EL (cell line): ENCODE measurements around the gene PKIG.
A peak's percentile ranks its signal among the peaks of the same experiment; 100 is the strongest.

ENCODE experiments used
- DNase-seq: peaks from one replicate; pipeline ENCODE4 v3.0.0-alpha.2; 2016

Gene PKIG

DNA sequence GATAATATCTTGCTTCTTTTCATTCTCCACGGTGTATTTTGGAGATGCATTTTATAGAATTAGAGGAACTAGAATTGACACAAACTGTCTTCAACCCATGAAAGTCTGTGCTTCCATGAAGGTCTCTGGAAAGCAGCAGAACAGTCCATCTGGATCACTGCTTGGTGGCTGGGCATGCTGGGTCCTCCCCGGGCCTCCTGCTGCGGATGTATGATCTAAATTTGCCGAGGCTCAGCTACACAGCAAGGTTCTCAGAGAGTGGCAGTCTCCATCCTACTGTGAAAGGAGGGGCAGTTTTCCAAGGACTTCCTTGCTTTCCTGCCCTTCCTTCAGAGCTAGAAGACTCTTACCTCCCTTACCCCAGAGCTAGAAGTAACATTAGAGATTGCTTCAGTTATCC, 15.1 kb downstream of the PKIG start:
- DNase-seq = no peak

DNA sequence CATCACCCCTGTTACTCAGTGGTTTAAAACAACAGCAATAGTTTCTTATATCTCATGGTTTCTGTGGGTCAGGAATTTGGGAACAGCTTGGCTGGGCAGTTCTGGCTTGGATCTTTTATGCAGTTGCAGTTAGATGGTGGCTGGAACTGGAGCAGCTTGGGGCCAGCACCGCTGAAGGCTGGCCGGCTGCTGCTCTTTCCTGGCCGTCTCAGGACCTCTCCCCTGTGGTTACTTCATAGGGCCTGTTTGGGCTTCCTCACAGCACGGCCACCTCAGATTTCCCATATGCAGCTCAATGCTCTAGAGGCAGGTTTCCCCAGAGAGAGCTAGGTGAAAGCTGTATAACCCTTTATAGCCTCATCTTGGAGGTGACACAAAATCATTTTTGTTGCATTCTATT, 15.6 kb downstream of the PKIG start:
- DNase-seq = no peak

DNA sequence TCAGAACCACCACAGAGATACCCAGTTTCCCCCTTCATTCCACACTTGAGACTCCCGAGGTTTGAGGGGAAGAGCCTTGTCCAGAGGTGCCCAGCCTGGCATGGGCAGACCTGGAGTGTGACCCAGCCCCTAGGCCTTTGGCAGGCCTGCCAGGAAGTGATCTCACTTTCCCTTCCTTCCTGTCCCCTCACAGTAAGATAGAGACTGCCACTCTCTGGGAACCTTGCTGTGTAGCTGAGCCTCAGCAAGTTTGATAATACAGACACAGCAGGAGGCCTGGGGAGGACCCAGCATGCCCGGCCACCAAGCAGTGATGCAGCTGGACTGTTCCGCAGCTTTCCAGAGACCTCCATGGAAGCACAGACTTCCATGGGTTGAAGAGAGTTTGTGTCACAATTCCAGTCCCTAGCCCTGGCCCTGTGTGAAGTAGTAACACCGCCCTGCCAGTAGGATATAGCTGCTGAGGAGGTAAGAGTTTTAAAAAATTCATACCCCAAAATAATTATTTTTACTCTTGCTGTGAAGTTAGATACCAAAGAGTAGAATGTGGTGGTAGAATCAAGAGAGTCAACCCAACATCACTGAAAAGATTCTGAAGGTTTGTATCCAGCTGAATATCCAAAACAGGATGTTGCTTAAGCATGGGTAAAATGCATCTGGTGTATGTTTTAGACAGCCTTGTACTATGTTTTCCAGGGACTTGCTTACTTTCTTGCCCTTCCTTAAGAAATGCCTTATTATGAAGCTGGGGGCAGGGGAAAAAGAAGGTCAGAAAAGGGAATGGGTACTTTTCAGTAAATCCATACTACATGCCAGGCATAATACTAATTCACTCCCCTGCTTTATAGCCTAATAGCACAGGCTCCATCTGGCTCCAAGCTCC, 16.3 kb downstream of the PKIG start:
- peak; percentile 32 for DNase-seq

DNA sequence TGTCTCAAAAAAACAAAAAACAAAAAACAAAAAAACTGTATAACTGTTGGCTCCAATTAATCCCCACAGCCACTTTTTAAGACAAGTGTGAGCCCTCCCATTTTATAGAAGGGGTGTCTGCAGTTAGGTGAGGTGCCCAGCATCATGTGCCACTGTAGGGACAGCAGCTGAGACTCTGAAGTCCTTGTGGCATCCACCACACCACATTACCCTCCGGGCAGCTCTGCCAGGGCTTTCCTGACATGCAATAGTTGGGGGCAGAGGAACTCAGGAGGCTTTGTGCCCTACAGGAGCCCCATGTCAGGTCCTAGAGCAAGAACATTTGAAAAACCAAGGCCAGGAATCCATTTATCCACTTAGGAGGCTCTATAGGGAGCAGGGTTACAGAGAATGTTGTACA, 17.3 kb downstream of the PKIG start:
- no peak for DNase-seq

DNA sequence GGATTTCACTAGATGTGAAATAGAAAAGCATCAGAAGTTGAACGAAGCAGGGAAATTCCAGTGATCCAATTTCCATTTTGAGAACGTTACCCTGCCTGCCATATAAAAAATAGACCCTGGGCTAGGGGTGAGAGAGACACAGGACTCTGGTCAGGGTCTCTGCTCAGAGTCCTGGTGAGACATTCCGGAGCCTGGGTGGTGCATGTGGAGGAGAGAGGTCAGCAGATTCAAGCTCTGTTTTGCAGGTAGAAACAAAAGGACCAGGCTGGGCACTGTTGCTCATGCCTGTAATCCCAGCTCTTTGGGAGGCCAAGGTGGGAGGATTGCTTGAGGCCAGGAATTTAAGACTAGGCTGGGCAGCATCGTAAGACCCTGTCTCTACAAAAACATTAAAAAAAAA, 17.9 kb downstream of the PKIG start:
- no peak for DNase-seq

DNA sequence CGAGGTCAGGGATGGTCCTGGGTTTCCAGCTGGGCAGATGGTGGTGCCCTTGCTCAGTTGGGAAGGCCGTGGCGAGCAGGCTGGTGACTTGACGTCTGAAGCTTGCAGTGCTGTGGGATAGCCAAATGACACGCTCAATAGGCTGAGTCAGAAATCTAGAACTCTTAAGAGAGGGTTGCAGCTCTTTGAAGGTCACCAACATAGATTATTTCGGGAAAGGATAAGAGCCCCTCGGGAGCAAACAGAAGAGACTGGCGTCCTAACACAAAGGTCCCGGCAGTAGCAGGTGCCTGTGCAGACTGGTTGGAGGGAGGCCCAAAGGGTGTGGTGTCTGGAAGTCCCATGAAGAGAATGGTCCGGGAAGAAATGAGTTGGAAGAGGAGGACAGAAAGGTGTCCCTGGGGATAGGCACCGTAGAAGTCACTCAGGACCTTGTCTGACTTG, 18.4 kb downstream of the PKIG start:
- DNase-seq = no peak

DNA sequence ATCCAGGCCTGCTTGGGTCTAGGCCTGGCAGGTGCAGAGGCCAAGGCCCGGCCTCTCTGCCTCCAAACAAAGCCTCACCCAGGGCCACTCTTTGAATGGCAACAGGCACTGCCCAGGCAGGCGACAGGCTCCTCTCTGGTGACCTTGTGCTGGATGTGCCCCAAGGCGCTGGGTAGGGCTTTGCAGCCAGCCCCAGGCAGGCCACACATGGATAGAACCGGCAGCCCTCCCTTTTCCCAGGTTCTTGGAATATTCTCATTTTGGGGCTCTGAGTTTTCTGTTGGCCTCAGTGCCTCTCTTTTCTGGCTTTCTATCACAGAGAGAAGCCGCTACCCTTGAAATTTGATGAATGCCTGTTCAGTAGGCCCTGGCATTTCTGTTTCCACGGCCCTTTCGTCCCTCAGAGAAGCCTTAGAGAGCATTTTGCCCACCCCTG, 18.9 kb downstream of the PKIG start:
- no peak for DNase-seq

DNA sequence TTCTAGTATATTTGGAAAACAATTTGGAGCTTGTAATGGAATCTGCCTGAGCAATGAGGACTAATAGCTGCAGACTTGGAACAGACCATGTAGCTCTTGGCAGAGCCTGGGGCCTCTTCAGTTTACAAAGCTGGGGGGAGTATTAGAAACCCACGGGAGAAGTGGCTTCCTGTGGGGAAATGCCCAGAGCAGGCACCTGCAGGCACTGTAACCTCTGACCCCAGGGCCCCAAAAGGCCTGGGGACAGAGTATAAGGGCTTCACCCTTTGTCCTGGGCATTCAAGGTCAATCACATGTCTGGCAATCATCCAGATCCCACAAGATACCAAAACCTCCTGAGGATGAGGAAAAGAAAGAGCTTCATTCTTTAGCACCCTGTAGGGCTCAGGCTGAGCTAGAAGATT, 19.4 kb downstream of the PKIG start:
- peak; percentile 24 for DNase-seq

DNA sequence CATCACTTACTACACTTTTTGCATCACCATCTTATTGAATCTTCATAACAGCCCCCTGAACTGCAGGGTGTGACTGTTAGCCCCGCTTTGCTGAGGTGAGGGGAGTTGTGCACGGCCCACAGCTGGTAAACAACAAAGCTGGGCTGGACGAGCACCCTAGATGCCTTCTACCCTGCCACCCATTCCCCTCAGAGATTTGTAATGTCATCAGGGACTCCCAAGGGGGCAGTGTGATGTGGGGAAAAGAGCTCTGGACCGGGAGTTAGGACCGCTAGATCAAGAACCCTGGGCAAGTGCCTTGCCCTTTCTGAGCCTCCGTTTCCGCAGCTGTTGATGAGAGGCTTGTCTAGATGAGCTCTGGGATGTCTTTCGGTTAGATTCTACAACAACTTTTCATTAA, 20.9 kb downstream of the PKIG start:
- no peak for DNase-seq

DNA sequence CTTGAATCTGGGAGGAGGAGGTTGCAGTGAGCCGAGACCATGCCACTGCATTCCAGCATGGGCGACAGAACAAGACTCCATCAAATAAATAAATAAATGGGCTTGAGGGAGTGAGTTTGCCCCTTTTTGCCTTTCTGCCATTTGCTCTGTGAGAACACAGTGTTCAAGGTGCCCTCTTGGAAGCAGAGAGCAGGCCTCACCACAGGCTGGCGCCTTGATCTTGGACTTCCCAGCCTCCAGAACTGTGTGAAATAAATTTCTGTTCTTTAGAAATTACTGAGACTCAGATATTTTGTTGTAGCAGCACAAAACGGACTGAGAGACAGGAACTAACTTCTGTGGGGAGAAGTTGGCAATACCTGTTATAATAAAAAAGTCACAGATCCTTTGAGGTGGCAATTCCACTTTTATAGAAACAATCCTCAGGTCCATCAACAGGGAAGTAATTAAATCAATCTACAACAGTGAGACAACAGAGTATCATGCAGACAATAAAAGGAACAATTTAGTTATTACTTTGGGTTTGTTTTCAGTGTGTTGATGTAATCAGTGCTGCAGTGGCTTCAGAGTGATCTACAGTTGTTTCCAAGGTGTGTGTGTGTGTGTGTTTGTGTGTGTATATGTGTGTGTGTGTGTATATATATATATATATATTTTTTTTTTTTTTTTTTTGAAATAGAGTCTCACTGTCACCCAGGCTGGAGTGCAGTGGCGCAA, 24.5 kb downstream of the PKIG start:
- DNase-seq = no peak

DNA sequence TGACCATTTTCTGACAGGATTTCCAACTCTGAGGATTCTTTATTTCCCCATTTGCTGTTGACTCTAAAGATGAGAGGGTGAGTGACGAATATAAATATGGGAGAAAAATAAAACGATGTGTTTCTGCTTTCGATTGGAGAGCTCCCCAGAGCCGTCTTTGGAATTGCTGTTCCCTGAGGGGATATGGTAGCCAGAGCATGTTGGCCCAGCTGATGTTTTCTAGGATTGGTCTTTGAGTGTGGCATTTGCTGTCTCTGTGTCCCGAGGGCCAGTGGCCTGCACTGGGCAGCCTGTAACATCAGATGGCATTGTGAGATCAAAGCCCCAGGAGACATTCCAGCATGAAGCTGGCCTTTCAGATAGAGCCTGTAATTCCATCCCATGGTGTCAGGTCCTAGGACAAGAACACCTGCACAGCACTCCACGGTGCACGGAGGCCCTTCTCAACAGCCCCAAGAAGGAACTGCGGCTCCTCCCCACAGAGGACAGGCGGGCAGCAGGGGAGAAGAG, 26.7 kb downstream of the PKIG start:
- no peak for DNase-seq

DNA sequence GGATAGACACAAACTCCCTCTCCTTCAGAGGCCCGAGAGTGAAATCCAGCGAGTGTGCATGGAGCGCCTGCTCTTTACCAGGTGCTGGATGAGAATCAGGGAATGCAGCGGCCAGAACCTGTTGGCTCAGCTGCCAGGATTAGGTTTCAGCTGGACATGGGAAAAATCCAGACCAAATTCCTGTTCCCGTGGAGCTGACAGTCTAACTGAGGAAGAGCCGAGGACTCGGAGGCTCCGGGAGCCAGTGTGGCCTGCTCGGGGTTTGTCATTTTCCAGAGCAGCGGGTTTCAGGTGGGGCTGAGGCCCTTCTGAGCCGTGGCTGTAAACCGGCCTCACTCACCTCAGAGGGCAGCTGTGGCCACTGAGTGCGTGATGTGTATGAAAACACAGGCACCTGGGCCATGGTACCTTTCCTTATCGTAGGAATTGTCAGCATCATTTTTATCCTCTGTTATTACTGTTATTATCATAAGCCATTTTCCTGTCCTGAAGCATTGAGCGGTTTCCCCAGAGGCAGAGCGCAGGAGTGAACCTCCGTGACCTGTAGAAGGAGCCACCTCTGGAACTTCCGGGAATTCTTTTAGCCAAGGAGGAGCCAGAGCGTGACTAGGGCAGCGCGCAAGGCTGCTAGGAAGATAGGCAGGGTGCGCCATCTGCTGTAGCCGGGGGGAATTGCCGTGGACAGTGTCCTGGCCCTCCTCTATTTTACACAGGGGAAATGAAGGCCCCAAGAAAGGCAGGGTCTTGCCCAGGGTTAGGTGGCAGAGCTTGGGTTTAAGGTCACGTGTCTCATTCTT, 27.3 kb downstream of the PKIG start:
- DNase-seq = peak; percentile 89

DNA sequence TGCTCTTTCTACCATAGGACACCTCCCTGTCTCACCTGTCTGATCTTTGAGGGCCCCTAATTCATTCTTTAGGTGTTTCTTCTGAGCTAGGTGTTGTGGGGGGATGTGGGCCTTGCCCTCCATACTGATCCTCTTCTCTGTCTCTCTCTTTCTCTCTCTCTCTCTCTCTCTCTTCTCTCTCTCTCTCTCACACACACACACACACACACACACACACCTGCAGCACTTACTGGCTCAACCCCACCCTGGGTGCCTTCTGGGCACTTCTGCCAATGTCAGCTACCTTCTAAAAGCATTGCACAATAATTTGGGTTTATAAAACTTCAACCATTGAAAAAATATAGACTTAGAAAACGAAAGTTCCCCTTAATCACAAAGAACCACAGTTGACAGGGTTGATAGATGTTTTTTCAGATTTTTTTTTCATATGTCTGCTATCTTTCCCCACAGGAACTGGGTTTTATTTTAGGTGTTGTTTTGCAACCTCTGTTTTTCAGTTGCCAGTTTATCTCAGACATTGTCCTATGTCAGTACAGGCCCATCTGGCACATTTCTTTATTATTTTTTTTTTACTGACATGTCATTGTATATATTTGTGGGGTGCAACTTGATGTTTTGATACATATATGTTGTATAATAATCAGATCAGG, 28.1 kb downstream of the PKIG start:
- DNase-seq = no peak

DNA sequence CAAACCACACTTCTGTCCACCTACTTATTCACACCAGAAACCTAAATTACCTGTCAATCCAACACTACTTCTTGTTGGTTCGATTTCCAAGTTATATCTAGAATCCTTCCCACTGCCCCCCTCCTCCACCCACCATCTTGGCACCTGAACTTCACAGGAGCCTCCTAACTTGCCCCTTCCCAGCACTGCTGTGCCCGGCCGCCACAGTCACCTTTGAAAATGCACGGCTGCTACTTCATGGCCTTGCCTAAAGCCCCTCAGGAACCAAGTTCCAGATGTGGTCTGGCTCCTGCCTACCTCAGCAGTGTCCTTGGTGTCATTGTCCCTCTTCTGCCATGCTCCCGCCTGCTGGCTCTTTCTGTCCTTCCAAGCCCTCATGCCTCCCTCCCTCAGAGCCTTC, 31.2 kb downstream of the PKIG start:
- no peak for DNase-seq

DNA sequence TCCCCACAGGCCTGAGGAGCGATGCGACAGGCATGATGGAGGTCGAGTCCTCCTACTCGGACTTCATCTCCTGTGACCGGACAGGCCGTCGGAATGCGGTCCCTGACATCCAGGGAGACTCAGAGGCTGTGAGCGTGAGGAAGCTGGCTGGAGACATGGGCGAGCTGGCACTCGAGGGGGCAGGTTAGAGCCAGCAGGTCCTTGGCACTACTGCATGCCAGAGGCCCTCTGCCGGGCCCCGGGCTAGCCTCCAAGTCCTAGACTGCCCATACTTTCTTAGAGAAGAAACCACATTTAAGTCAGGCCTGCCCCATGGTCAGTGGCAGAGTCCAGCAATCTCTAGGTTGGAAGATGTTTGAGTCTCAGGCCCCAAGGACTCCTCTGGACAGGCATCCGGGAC, 32.1 kb downstream of the PKIG start:
- no peak for DNase-seq

DNA sequence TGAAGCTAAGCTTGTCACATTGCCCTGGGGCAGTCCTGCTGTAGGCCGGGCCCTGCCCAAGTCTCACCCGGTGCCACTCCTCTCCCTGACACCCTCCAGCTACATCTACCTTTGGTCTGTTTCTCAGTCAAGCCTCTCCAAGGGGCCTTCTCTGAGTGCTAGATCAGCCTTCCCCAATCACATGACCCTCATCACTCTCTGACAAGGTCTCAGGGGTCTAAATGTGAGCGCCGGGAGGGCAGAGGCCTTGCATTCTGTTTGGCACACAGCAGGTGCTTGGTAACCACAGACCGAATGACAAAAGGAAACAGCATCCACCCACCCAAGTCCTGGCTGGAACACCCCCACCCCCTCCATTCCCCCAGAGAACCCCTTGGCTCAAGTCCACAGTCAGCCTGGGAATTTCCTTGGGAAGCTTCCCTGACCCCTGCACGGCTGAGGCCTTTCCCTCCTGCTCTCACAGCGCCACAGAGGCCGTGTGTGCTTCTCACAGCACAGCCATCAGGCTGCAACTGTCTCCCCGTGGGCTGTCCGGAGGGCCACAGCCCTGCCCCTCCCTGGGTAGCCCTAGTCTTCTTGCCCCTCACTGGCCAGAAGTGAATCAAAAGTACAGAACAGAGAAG, 32.9 kb downstream of the PKIG start:
- no peak for DNase-seq

DNA sequence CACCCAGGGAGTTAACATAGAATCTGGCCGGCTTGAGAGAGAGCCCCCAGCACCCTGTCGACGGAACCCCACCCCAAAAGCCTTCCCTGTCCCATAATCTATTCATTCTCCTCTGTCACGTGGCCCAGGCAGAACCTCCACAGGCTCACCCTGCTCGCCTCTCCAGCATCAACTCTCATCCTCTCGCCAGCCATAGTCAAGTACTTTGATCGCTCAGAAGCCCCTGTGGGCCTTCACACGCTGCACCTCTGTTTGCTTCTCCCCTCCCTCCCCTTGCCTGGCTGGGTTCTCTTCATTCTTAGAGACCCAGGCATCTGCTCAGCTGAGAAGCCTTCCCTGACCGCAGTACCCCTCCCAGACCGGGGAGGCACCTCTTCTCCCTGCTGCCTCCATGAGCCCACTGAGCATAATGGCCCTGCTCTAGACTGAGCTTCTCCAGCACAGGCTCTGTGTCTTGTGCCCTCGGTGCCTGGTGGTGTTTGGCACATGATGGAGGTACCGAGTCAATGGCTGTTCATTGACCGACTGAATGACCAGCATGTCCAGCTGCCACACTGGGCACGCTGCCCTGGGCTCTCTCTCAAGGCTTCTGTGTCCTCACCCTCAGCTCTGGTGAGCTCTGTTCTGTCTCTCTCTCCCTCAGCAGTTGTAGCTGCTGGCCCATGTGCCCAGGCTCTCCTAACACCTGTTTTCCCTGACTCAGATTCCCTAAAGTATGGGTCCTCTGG, 33.7 kb downstream of the PKIG start:
- DNase-seq = no peak

DNA sequence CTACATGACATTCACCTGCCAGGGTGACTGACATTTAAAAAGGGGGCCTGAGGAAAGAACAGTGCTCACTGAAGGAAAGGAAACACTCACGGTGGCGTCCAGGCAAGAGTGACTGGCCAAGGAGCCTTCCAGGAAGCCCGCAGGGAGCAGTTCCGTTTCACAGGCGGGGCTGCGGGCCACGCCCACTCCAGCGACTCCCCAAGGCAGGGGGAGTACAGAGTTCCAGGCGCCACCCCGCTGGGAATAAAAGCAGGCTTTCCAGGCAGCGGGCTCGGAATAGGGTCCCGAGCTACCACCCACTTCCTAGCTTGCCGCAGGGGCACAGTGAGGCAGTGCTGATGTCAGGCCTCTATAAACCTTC, 34.2 kb downstream of the PKIG start:
- no peak for DNase-seq

DNA sequence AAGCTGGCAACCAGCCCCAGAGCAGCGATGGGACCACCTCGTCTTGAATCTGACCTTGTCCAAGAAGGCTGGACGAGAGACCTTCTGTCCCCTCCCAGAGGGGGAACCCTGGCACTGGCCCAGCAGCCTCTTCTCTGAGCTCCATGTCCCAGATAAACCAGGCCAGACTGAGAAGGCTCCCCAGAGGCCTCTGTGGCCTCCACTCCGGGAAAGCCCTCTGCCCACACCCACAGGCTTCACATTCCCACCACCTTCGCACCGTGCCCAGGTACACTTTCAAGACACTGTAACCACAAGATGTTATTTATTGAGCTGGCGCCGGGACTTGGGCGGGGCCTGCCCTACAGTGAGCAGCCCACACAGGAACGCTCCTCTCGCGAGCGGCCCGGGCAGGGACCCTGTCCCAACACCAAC, 35.9 kb downstream of the PKIG start:
- no peak for DNase-seq

DNA sequence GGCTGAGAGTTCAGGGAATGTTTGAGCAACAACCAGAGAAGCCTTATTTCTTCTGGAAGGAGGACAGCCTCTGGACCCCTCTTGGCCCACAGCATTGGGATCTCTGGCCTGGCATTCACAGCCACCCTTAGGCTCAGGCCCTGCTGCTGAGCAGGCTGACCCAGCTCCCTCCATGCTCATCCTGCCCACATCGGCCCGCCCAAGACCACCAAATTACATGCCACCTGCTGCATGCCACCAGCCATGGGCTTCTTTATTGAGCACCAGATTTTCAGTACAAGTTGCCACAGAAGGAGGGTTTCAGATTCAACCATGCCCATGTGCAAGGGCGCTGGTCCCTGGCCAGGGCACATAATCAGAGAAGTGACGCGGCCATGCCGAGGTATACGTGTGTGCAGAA, 36.9 kb downstream of the PKIG start:
- DNase-seq = no peak

DNA sequence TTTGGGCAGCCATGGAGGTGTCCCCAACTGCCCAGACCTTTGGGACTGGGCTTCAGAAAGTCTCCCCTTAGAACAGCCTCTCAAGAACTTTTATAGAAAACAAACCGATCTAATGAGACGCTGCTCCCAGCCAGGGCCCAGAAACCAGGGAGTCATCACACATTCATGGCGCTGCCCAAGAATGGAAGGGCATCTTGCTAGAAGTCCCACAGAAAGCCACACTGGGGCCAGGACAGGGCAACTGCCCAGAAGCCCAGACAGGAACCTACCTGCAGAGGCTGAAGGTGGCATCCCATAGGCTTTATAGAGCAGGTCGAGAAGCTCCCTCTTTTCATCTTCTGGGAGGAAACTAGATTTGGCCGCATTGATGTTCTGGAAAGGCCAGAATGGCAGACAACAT, 37.7 kb downstream of the PKIG start:
- DNase-seq = no peak

DNA sequence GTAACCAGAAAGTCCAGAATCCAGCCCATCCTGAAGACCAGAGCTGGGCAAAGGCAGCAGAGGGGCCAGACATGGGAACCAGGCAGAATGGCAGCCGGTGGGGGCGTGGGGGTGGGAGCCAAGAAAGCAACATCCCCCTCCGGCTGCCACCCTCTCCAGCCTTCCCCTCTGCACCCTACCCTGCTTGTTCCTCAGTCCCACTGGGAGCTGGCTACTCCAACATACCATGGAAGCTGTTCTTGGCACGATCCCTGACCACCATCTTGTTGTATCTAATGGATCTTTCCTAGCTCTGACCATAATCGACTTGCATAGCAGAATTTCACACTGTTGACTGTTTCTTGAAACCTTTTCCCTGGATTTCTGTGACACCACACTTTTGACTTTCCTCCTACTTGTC, 38.9 kb downstream of the PKIG start:
- DNase-seq = no peak
